Measurements from ENCODE around the gene ANGPT4. TPM values are rescaled to one million over a fixed set of nuclear protein-coding genes. Genes with fewer than 3 reads are reported as not detected.

ANGPT4 gene
- total and polyA plus RNA-seq, 2 of the 8 experiments (the other 6 are each of a cell fraction or from before 2014, with no cell fraction given), result 0.07 to 0.33 TPM

- TF ChIP-seq SUZ12 (IDR thresholded peaks at IDR 0.05; ENCODE audit: low read length) (no peak), ATF3 (IDR thresholded peaks at IDR 0.05; ENCODE audit: insufficient read depth, low read depth, low read length) (no peak), JUN (IDR thresholded peaks at IDR 0.05; ENCODE audit: low read depth, low read length) (no peak), SAP30 (IDR thresholded peaks at IDR 0.05; ENCODE audit: insufficient read depth, insufficient replicate concordance, low read length) (no peak), POLR2AphosphoS5 (IDR thresholded peaks at IDR 0.05; ENCODE audit: low read depth, low read length) (no peak), BCL11A (IDR thresholded peaks at IDR 0.05; ENCODE audit: low read depth in 2 of 2, low read length in 2 of 2) (no peak)
Observed at GRCh38 chr20:871948-872347, 44.2 kb downstream of the ANGPT4 start (continued).
